K562 (cell line): Measurements from ENCODE around the gene CLIC1. TPM values are rescaled to one million over a fixed set of nuclear protein-coding genes. Genes with fewer than 3 reads are reported as not detected.

Experiments
- ATAC-seq: fragments of 200-7000 bp; cut with Tn5 transposase; 3 replicates; pipeline ENCODE4 v1.9.1; 2020; ENCODE audit warnings: moderate library complexity
- BruUV-seq: library from RNA; stranded (reverse); fragments of 400-500 nt; replicated peaks from 2 replicates; lab custom pipeline; 2021; lab: Mats Ljungman, UMichigan
- CTCF ChIA-PET: fragments of 300-600 bp; formaldehyde crosslinking; extraction: SDS; loops from one replicate; lab custom pipeline; 2021; ENCODE audit warnings: low intra/inter-chr PET ratio; lab: Yijun Ruan, JAX
- POLR2A ChIA-PET: fragments of 300-600, 350-650 bp; sonication (Branson Sonifier 250); formaldehyde crosslinking; extraction: SDS; loops from one replicate; lab custom pipeline; 2021; ENCODE audit warnings: antibody characterized with exemption, inconsistent platforms; lab: Yijun Ruan, JAX
- DNase-seq, 4 experiments: peaks; one replicate each; pipeline versions ENCODE4 v3.0.0 to v3.0.0-alpha.2; 2011 to 2018; ENCODE audit warnings: low spot score in 3 of 4, mixed read lengths in 3 of 4; ENCODE audit errors: extremely low read depth in 1 of 4
- FAIRE-seq: peaks from 2 replicates; lab custom pipeline; 2011; peaks lifted over from hg19 to GRCh38; lab: Jason Lieb, UNC
- H2AFZ ChIP-seq: 2 replicates; pipeline ENCODE4 v1.6.0; 2011; ENCODE audit warnings: low read depth, low read length, control low read depth, inconsistent platforms
- H3K27ac ChIP-seq: fragments of 200-600 bp; 3 replicates; pipeline ENCODE4 v1.8.0; 2011; ENCODE audit warnings: low read depth, mild to moderate bottlenecking, control low read depth, inconsistent platforms, low read length, moderate library complexity, mixed read lengths; ENCODE audit errors: extremely low read depth
- H3K27me3 ChIP-seq, 2 experiments: fragments of 300-600 bp in 1 of 2; 2 replicates in 1 of 2; 3 replicates in 1 of 2; pipeline versions ENCODE4 v1.6.0 to v1.8.0; 2011; ENCODE audit warnings: inconsistent platforms in 2 of 2, low read length in 2 of 2, mild to moderate bottlenecking in 1 of 2, mixed read lengths in 1 of 2, moderate library complexity in 1 of 2; ENCODE audit not compliant: control insufficient read depth in 2 of 2, insufficient read depth in 2 of 2
- H3K36me3 ChIP-seq: fragments of 300-600 bp; 3 replicates; pipeline ENCODE4 v1.8.0; 2011; ENCODE audit warnings: mild to moderate bottlenecking, low read length, inconsistent platforms; ENCODE audit not compliant: control insufficient read depth, insufficient read depth
- H3K4me1 ChIP-seq, 2 experiments: fragments of 200-600 bp in 1 of 2; replicated peaks in 1 of 2; 2 replicates in 1 of 2; 3 replicates in 1 of 2; pipeline versions ENCODE4 v1.5.1 to v1.8.0; 2011; ENCODE audit warnings: inconsistent platforms in 2 of 2, low read length in 2 of 2, mild to moderate bottlenecking in 1 of 2, mixed read lengths in 1 of 2, moderate library complexity in 1 of 2; ENCODE audit not compliant: control insufficient read depth in 2 of 2, insufficient read depth in 2 of 2
- H3K4me2 ChIP-seq: 2 replicates; pipeline ENCODE4 v1.6.1; 2011; ENCODE audit warnings: low read length, control low read depth, inconsistent platforms, mixed read lengths; ENCODE audit not compliant: insufficient read depth
- H3K4me3 ChIP-seq: fragments of 200-600 bp; sonication (generic), shearing (Covaris generic); 2 replicates; pipeline ENCODE4 v1.5.1; 2016; ENCODE audit warnings: control low read depth, inconsistent platforms
- H3K79me2 ChIP-seq: fragments of 200-600 bp; 3 replicates; pipeline ENCODE4 v1.8.0; 2011; ENCODE audit warnings: low read length, inconsistent platforms; ENCODE audit not compliant: control insufficient read depth, insufficient read depth
- H3K9ac ChIP-seq, 2 experiments: 2 replicates each; pipeline versions ENCODE4 v1.6.0 to v1.6.1; 2011; ENCODE audit warnings: low read depth in 2 of 2, low read length in 2 of 2, control low read depth in 1 of 2, inconsistent platforms in 1 of 2, mild to moderate bottlenecking in 1 of 2, mixed read lengths in 1 of 2; ENCODE audit not compliant: insufficient read depth in 1 of 2
- H3K9me1 ChIP-seq: one replicate; pipeline ENCODE4 v1.6.0; 2011; ENCODE audit warnings: inconsistent platforms, mild to moderate bottlenecking, low read length, moderate library complexity; ENCODE audit not compliant: control insufficient read depth, insufficient read depth
- H3K9me3 ChIP-seq: replicated peaks from 2 replicates; pipeline ENCODE4 v1.5.1; 2011; ENCODE audit warnings: low read depth, low read length, inconsistent platforms; ENCODE audit not compliant: control insufficient read depth, insufficient read depth
- H4K20me1 ChIP-seq: replicated peaks from 2 replicates; pipeline ENCODE4 v1.6.1; 2011; ENCODE audit warnings: low read length, inconsistent platforms, mixed read lengths; ENCODE audit not compliant: control insufficient read depth, insufficient read depth
- DLX4 ChIP-seq: fragments of 250-450 bp; sonication (Bioruptor Pico); IDR thresholded peaks from 2 replicates; pipeline ENCODE4 v1.6.1; 2021; ENCODE audit warnings: mild to moderate bottlenecking
- EHMT2 ChIP-seq: fragments of 450-650 bp; IDR thresholded peaks from 2 replicates; pipeline ENCODE4 v1.6.1; 2018; ENCODE audit warnings: antibody characterized with exemption
- HLTF ChIP-seq: fragments of 450-650 bp; IDR thresholded peaks from 2 replicates; pipeline ENCODE4 v1.6.1; 2016
- MYC ChIP-seq, 2 experiments: fragments of 250-450 bp in 1 of 2; sonication (Bioruptor Pico) in 1 of 2; IDR thresholded peaks; 2 replicates each; pipeline versions ENCODE4 v1.5.1 to v1.6.1; 2012 to 2021; ENCODE audit warnings: low read depth in 2 of 2, borderline replicate concordance in 1 of 2, improper control_type of control experiment in 1 of 2, low read length in 1 of 2, mild to moderate bottlenecking in 1 of 2, moderate library complexity in 1 of 2
- NCOA2 ChIP-seq, 2 experiments: fragments of 450-650 bp; IDR thresholded peaks; 2 replicates each; pipeline ENCODE4 v1.6.1; 2018; ENCODE audit warnings: mild to moderate bottlenecking in 2 of 2, moderate library complexity in 1 of 2; ENCODE audit not compliant: partially characterized antibody in 2 of 2
- NFIX ChIP-seq: fragments of 250-450 bp; sonication (Bioruptor Pico); IDR thresholded peaks from 2 replicates; pipeline ENCODE4 v1.4.0; 2020; ENCODE audit warnings: low read depth, mild to moderate bottlenecking, moderate library complexity
- PHTF2 ChIP-seq: fragments of 250-450 bp; sonication (Bioruptor Pico); IDR thresholded peaks from 2 replicates; pipeline ENCODE4 v1.5.0; 2021; ENCODE audit warnings: mild to moderate bottlenecking
- SPI1 ChIP-seq: IDR thresholded peaks from 2 replicates; pipeline ENCODE4 v1.6.1; 2011; ENCODE audit warnings: low read depth, low read length, control low read depth, borderline replicate concordance
- YY1 ChIP-seq, 3 experiments: IDR thresholded peaks; 2 replicates each; pipeline ENCODE4 v1.6.1; 2011; ENCODE audit warnings: low read length in 2 of 3, mild to moderate bottlenecking in 2 of 3, moderate library complexity in 2 of 3, borderline replicate concordance in 1 of 3, control low read depth in 1 of 3, low read depth in 1 of 3; ENCODE audit not compliant: insufficient read depth in 3 of 3, insufficient replicate concordance in 2 of 3, control insufficient read depth in 1 of 3, insufficient read length in 1 of 3; ENCODE audit errors: extremely low read depth in 1 of 3
- WGBS: fragments of 100-300 bp; shearing (Covaris generic); methylation state at CpG from one replicate; pipeline ENCODE4 v1.1.6; 2016; ENCODE audit warnings: low coverage, mixed read lengths; ENCODE audit not compliant: insufficient coverage; ENCODE audit errors: missing lambda C conversion rate; 5-methylcytosine and 5-hydroxymethylcytosine counted together
- in situ Hi-C: fragments of 300-500 bp; cut with MboI; formaldehyde crosslinking; loops from 4 replicates; pipeline ENCODE4 v1.15.0; 2018; ENCODE audit warnings: inconsistent platforms, mixed read lengths
- intact Hi-C: fragments of 100-400 bp; cut with micrococcal nuclease; formaldehyde crosslinking; loops from 2 replicates; pipeline ENCODE4 v1.14.2; 2022
- polyA plus RNA-seq, 8 experiments: library from polyadenylated mRNA; depleted of rRNA in 4 of 8; stranded (reverse) in 5 of 8; unstranded in 3 of 8; fragments of >200 nt; fragmentation: Nextera tagmentation in 2 of 8; fragmentation: Illumina TruSeq in 1 of 8; extraction: Ambion mirVana in 2 of 8; extraction: Trizol in 1 of 8; gene quantifications; 2 replicates each; pipeline versions ENCODE4 v1.2.1 to v1.2.3, GENCODE V29; 2011 to 2014; ENCODE audit warnings: inconsistent platforms in 1 of 8, missing spikeins in 1 of 8
- total RNA-seq, 7 experiments: library from RNA; depleted of rRNA in 6 of 7; stranded (reverse); fragments of >200 nt in 6 of 7; fragmentation: Illumina TruSeq in 2 of 7; extraction: Trizol in 2 of 7; gene quantifications; 2 replicates each; pipeline versions ENCODE4 v1.2.1 to v1.2.3, GENCODE V29; 2011 to 2021; ENCODE audit warnings: low replicate concordance in 1 of 7
- TF ChIP-seq, protein P1 (sequence below): sonication (generic); formaldehyde crosslinking; IDR thresholded peaks from 2 replicates; pipeline ENCODE4 v1.8.1; 2023; ENCODE audit warnings: mild to moderate bottlenecking, missing genetic modification reagents, moderate library complexity
- TF ChIP-seq, protein P2 (sequence below): fragments of 450-650 bp; formaldehyde crosslinking; IDR thresholded peaks from 2 replicates; pipeline ENCODE4 v1.4.0; 2022; ENCODE audit warnings: mild to moderate bottlenecking, moderate library complexity
- TF ChIP-seq, protein P3 (sequence below): sonication (generic); formaldehyde crosslinking; IDR thresholded peaks from 2 replicates; pipeline ENCODE4 v1.8.1; 2023; ENCODE audit warnings: mild to moderate bottlenecking, missing genetic modification reagents

Gene CLIC1
- total and polyA plus RNA-seq, 9 of the 15 experiments (the other 6 are each of a cell fraction or from before 2014, with no cell fraction given): 1,267 to 2,419 (median 1,808) TPM

DNA sequence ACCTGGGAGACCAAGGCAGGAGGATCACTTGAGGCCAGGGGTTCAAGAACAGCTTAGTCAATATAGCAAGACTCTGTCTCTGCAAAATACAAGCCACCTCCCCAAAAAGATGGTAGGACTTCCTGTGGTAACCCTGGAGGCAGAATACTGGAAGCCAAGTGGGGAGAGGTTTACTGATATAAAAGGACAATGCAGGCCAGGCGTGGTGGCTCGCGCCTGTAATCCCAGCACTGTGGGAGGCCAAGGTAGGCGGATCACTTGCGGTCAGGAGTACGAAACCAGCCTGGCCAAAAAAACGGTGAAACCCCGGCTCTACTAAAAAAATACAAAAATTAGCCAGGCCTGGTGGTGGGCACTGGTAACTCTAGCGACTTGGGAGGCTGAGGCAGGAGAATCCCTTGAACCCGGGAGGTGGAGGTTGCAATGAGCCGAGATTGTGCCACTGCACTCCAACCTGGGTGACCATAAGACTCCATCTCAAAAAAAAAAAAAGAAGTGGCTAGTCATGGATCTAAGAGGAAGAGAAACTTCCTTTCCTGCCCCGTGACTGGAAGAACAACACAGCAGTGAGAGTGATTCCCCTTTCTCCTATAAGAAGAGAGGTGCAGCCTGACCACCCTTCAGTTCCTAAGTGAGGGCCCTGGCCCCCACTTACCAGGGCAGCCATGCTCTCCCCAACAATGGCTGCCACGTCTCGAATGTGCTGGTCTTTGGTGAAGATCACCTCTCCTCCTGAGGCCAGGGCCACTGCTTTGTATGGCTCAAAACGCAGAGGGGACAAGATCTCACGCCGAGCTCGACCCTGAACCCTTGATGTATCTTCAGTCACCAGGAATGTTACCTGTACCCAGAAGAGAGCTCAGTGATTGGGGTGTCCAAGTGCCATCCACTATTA is 32.3 kb upstream of the CLIC1 start:
- Histone ChIP-seq H4K20me1 (no peaks in the 10 kb centered on the region), H3K9me1 (peaks cover 4% of the 10 kb centered on the region), H3K27ac (no peak overlapping the region), H3K79me2 (no peaks in the 10 kb centered on the region), H3K4me1 (peaks cover 21 to 65% of the 10 kb centered on the region in 2 experiments; a peak in 4 of 5 replicates), H3K27me3 (no peaks in the 10 kb centered on the region), H3K36me3 (peaks cover 8% of the 10 kb centered on the region; the same call in 2 of the 3 replicates), H3K9ac (peak overlapping the region in 1 of 2 experiments; percentile 67; a peak in 1 of 4 replicates), H3K4me3 (no peak overlapping the region), H2AFZ (peak overlapping the region; percentile 73), H3K9me3 (no peaks in the 10 kb centered on the region), H3K4me2 (no peak overlapping the region; the same call in 1 of the 2 replicates)
- intact Hi-C loops (loop anchor here (1.0 kb wide), 2 partner anchors 39 to 88 kb away; partner anchors contain the start of gene DDAH2), in situ Hi-C loops (loop anchor here (5.0 kb wide), 1 partner anchor 81 kb away; no protein-coding TSS in a partner anchor)
- WGBS: 72% methylated on average over 18 of the region's 18 CpGs
- BruUV-seq: no TSS peak
- no peak for ATAC-seq
- ChIA-PET CTCF (interaction anchor here (1.2 to 2.9 kb wide), 3 partner anchors 39 to 88 kb away, joined by 3 to 35 read pairs (median 18); partner anchors contain the start of genes DDAH2 and LY6G5C), POLR2A (interaction anchor here (0.6 to 5.9 kb wide), 19 partner anchors 9 to 116 kb away, joined by 3 to 75 read pairs (median 6); partner anchors contain the start of genes BAG6, GPANK1, HSPA1B and MSH5)
- no peak for DNase-seq
- no peak for FAIRE-seq
- TF ChIP-seq NFIX (no peak), HLTF (0 out of 2 replicates have a peak, but pooled peaks have one; percentile 16), YY1 (IDR thresholded peaks at IDR 0.05; ENCODE audit: borderline replicate concordance in 1 of 3, control insufficient read depth in 1 of 3, extremely low read depth in 1 of 3, insufficient read depth in 3 of 3, insufficient read length in 1 of 3, insufficient replicate concordance in 2 of 3, low read depth in 1 of 3, low read length in 2 of 3) (peak in 2 of 3 experiments; percentile 23 to 75), DLX4 (CRISPR knock-in tag) (no peak), MYC (IDR thresholded peaks at IDR 0.05; ENCODE audit: low read depth, low read length) (no peak), MYC (CRISPR knock-in tag; IDR thresholded peaks at IDR 0.05; ENCODE audit: borderline replicate concordance, low read depth) (0 out of 2 replicates have a peak, but pooled peaks have one; percentile 33), NCOA2 (IDR thresholded peaks at IDR 0.05; ENCODE audit: partially characterized antibody in 2 of 2) (no peak), PHTF2 (CRISPR knock-in tag) (no peak), EHMT2 (0 out of 2 replicates have a peak, but pooled peaks have one; percentile 7), SPI1 (0 out of 2 replicates have a peak, but pooled peaks have one; percentile 18)
- TF ChIP-seq, protein P1, sequence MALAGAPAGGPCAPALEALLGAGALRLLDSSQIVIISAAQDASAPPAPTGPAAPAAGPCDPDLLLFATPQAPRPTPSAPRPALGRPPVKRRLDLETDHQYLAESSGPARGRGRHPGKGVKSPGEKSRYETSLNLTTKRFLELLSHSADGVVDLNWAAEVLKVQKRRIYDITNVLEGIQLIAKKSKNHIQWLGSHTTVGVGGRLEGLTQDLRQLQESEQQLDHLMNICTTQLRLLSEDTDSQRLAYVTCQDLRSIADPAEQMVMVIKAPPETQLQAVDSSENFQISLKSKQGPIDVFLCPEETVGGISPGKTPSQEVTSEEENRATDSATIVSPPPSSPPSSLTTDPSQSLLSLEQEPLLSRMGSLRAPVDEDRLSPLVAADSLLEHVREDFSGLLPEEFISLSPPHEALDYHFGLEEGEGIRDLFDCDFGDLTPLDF (CRISPR knock-in tag): no peak
- TF ChIP-seq, protein P2, sequence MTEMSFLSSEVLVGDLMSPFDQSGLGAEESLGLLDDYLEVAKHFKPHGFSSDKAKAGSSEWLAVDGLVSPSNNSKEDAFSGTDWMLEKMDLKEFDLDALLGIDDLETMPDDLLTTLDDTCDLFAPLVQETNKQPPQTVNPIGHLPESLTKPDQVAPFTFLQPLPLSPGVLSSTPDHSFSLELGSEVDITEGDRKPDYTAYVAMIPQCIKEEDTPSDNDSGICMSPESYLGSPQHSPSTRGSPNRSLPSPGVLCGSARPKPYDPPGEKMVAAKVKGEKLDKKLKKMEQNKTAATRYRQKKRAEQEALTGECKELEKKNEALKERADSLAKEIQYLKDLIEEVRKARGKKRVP (CRISPR knock-in tag): 0 out of 2 replicates have a peak, but pooled peaks have one; percentile 16
- TF ChIP-seq, protein P3, sequence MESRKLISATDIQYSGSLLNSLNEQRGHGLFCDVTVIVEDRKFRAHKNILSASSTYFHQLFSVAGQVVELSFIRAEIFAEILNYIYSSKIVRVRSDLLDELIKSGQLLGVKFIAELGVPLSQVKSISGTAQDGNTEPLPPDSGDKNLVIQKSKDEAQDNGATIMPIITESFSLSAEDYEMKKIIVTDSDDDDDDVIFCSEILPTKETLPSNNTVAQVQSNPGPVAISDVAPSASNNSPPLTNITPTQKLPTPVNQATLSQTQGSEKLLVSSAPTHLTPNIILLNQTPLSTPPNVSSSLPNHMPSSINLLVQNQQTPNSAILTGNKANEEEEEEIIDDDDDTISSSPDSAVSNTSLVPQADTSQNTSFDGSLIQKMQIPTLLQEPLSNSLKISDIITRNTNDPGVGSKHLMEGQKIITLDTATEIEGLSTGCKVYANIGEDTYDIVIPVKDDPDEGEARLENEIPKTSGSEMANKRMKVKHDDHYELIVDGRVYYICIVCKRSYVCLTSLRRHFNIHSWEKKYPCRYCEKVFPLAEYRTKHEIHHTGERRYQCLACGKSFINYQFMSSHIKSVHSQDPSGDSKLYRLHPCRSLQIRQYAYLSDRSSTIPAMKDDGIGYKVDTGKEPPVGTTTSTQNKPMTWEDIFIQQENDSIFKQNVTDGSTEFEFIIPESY (CRISPR knock-in tag): peak; percentile 78; the same call in 1 of the 2 replicates
